CD4-positive, alpha-beta T cell treated with Interleukin-15 for 4 hours (primary cell): ENCODE results near the gene COL2A1.

Experiments
- DNase-seq: peaks from one replicate; pipeline ENCODE4 v3.0.0-alpha.2; 2020; ENCODE audit warnings: low spot score

COL2A1 gene

GRCh38 chr12:48012070-48012469, 7.8 kb upstream of the COL2A1 start:
- no peak for DNase-seq

DNA sequence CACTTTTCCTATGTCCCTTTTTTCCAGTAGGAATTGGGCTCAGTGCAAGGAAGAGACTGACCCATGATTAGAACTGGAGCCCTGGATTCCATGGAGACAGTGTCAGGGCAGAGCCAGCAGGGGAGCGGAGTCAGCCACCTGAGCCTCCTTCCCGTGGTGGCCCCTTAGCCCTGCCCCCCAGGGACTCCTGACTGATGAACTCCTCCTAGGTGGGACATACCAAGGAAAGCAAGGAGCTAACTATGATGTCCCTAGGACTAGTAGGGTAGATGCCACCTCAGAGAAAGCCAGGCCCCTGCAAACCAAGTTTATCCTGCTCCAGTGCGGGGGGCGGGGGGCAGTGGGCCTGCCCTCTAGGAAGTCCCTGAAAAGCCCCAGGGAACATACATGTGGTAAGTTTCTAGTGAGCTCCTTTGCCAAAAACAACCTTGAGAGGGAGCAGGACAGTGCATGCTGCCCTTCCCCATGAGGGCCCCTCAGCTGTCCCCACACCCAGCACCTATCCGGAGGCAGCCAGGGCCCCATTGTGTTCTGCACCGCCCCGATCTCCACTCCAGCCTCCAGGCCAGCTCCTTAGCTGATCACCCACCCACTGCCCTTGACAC, 6.2 kb upstream of the COL2A1 start:
- DNase-seq: no peak

GRCh38 chr12:48009471-48009870, 5.2 kb upstream of the COL2A1 start:
- DNase-seq: no peak

- no peak for DNase-seq
These were observed 4.7 kb upstream of the COL2A1 start for GRCh38 chr12:48008950-48009349.

DNA sequence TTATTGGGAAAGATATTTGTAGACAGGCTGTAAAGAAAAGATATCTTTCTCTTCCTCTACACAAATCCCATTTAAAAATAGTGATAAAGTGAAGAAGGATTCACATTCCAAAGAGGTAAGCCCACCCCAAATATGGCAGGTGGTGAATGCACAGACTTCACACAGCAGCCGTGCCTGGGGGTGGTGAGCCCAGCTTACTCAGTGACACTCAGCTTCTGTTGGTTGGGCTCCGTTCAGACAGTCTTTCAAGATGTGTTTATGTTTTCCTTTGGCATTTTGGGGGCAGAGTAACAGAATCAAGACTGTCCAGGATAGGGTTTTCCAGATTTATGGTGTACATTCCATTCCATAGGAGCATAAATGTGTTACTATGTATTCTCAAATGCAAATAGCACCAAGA, 4.1 kb upstream of the COL2A1 start:
- no peak for DNase-seq

DNA sequence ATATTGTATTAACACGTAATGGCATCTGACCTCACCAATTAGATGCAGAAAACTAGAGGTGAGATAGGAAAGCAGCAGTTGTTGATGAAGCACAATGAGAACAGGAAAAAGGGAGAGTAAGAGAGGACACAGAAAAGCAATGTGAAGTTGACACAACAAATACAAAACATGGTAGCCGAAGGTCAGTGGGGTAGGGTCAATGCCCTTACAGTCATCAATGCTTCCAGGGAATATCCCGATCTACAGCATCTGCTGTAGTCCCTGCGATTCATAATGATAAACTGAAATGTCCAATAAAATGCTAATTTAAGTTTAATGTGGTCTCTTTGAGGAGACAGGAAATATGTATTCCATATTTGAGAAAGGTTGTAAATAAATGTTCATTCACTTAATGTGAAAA, 2.9 kb upstream of the COL2A1 start:
- DNase-seq: no peak

DNA sequence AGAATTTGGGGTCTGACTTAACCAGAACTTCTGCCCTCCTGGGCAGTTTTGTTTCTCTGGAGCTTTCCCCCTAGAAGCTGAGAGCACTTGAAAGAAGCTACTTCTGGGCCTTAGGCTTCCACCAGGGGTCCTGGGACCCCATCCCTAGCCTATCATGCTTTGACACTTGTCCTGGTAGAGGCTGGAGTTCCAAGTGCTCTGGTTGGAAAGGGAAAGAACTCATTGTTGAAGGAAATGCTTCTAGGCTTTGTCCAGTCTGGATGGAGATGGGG, 1.4 kb upstream of the COL2A1 start:
- no peak for DNase-seq

GRCh38 chr12:48005001-48005749, 899 bp upstream of the COL2A1 start:
- DNase-seq: no peak

- no peak for DNase-seq
These were observed 837 bp downstream of the COL2A1 start for GRCh38 chr12:48003226-48004052.

GRCh38 chr12:48002773-48003218, 1.5 kb downstream of the COL2A1 start:
- no peak for DNase-seq

GRCh38 chr12:48002414-48002730, 1.9 kb downstream of the COL2A1 start:
- DNase-seq: no peak

- DNase-seq: no peak
These were observed 2.5 kb downstream of the COL2A1 start for GRCh38 chr12:48001505-48002413.

- DNase-seq: no peak
These were observed 3.3 kb downstream of the COL2A1 start for GRCh38 chr12:48000878-48001504.

- no peak for DNase-seq
These were observed 4.5 kb downstream of the COL2A1 start for GRCh38 chr12:47999816-48000215.

GRCh38 chr12:47997321-47997720, 7.0 kb downstream of the COL2A1 start:
- no peak for DNase-seq

DNA sequence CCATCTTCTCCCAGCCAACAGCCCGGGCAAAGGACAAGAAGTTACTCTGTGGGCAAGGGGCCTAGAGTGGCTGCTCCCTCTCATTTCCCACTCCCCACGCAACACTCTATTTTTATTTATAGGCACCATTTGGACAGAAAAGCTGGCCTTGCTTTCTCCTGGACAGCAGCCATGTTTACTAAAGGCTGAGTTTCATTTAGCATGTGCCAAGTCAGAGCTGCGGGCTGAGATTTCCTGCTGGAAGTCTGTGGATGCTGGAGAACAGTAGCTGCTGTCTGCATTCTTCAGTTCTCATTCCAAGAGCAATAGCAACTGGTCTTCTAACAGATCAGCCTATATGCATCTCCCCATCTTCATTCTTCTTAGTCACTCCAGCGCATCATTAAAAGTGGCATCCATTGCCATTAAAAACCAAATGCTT, 8.3 kb downstream of the COL2A1 start:
- no peak for DNase-seq

DNA sequence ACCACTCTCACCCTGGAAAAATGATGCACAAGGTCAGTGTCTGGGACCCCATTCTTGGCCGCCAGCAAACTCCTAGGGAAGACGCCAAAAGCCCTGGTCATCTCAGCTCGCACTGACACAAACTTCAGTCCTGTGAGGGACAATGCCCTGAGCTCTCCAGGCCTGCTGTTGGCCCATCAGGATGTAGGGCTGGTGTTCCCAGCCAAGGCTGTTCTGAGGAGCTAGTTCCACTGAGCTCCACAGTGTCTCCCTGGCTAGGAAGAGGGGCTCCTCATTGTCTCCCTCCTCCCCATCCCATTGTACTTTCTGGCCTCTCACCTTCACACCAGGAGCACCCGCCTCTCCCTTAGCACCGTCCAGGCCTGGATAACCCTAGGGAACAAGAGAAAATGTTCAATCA, 10.8 kb downstream of the COL2A1 start:
- DNase-seq: no peak

GRCh38 chr12:47992776-47993175, 11.5 kb downstream of the COL2A1 start:
- DNase-seq: no peak

DNA sequence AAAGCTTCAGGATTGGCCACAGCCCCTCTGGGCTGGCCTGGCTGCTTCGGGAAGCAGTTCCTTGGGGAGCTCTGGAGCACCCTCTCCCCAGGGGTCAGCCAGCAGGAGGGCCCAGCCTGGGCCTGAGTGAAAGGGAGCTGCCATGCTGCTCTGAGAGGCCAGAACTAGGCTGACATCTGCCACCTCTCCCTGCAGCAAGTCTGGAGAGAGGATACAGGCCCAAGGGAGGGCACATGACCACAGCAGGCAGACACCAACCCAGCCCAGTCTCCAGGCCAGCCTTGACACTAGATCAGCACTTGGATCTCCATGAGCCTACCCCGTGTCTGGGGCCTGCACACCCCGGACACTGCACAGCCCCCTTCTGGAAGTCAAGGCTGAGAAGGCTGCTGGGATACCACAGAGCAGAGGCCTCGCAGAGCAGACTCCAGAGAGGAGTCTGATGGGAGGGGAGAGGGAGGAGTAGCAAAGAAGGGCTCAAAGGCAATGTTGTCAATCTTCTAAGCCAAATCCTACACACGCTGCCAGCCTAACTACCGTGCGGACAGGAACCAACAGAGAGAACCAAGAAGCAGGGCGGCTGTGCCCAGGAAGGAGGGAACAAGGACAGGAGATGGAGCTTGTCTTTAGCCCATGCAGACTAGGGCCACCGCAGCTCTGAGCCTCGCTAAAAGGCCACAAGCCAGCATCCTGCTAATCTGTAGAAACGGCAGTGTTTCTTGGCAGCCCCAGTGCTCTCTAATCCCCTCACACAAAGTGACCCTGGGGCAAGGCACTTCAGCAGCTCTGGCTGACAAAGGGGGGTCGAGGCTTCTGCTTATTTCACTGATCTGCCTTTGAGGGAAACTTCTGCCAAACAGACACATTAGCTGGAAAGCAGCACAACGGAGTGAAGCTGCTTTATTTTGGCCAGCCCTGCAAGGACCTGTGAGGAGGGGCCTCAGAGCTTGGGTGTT, 12.9 kb downstream of the COL2A1 start:
- no peak for DNase-seq

DNA sequence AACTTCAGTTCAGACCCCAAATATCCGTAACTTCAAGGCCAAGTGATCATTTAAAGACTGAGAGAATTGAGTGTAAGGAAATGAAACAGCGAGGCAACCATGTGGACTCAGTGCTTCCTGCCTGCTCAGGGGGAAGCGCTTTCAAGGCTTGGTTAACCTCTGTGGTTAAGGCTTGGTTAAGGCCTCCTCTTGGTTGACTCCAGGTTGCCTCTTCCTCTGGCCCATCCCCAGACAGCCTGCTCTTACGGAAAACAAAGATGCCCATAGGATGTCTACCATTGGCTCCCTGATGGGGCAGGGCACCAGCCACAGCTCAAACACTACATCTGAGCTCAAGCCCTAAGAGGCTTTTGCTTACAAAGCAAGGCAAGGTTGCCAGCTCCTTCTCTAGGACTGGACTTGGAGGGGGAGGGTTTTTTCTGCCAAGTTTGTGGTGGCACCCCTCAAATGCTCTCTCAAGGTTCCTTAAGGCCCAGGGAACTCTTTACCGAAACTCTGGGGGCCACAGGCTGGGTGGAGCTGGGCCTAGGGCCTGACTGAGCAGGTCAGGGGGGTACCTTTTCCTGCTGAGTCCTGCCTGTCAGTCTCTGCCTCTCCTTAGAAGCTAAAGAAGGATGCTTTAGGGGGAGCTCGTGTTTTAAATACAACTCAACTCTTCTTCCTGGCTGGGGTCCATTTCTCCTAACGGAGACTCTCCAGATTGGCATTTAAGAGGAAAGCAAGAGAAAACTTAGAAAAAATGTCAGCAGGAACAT, 13.7 kb downstream of the COL2A1 start:
- peak; percentile 44 for DNase-seq
